HCT116 (cell line): ENCODE measurements around the gene PDCD10.

Experiments used
- ATF3 ChIP-seq: IDR thresholded peaks from 2 replicates; pipeline ENCODE4 v1.6.1; 2012
- CEBPB ChIP-seq: IDR thresholded peaks from 2 replicates; pipeline ENCODE4 v1.6.1; 2012; ENCODE audit warnings: low read depth
- ELF1 ChIP-seq: IDR thresholded peaks from 2 replicates; pipeline ENCODE4 v1.6.1; 2012; ENCODE audit warnings: low read depth, borderline replicate concordance
- EZH2 ChIP-seq: fragments of 200-600 bp; sonication (generic); IDR thresholded peaks from 2 replicates; pipeline ENCODE4 v1.6.1; 2017; ENCODE audit warnings: antibody characterized with exemption, mixed run types
- JUND ChIP-seq: IDR thresholded peaks from 2 replicates; pipeline ENCODE4 v1.6.1; 2012
- MAX ChIP-seq: IDR thresholded peaks from 2 replicates; pipeline ENCODE4 v1.6.1; 2012
- POLR2A ChIP-seq: IDR thresholded peaks from 2 replicates; pipeline ENCODE4 v1.7.0; 2011; ENCODE audit warnings: borderline replicate concordance; ENCODE audit not compliant: insufficient read depth, insufficient read length; ENCODE audit errors: extremely low read depth
- POLR2AphosphoS5 ChIP-seq: IDR thresholded peaks from 2 replicates; pipeline ENCODE4 v1.6.1; 2011; ENCODE audit warnings: mild to moderate bottlenecking, low read depth, low read length, moderate library complexity
- SIN3A ChIP-seq: IDR thresholded peaks from 2 replicates; pipeline ENCODE4 v1.6.1; 2012; ENCODE audit warnings: low read depth
- TF ChIP-seq, protein P1 (sequence below), 3 experiments: fragments of 200-600 bp in 1 of 3; sonication (generic) in 1 of 3; IDR thresholded peaks in 2 of 3; conservative IDR thresholded peaks in 1 of 3; 2 replicates each; pipeline ENCODE4 v1.5.1; 2012 to 2017; ENCODE audit warnings: low read depth in 2 of 3, low read length in 2 of 3, antibody characterized with exemption in 1 of 3, borderline replicate concordance in 1 of 3, control low read depth in 1 of 3, mild to moderate bottlenecking in 1 of 3, mixed read lengths in 1 of 3, mixed run types in 1 of 3, moderate library complexity in 1 of 3; ENCODE audit not compliant: insufficient read depth in 1 of 3

- TF ChIP-seq POLR2A (no peak), EZH2 (no peak), ELF1 (no peak), ATF3 (no peak), CEBPB (no peak), POLR2AphosphoS5 (no peak), SIN3A (no peak), JUND (no peak), MAX (no peak)
- TF ChIP-seq, protein P1, sequence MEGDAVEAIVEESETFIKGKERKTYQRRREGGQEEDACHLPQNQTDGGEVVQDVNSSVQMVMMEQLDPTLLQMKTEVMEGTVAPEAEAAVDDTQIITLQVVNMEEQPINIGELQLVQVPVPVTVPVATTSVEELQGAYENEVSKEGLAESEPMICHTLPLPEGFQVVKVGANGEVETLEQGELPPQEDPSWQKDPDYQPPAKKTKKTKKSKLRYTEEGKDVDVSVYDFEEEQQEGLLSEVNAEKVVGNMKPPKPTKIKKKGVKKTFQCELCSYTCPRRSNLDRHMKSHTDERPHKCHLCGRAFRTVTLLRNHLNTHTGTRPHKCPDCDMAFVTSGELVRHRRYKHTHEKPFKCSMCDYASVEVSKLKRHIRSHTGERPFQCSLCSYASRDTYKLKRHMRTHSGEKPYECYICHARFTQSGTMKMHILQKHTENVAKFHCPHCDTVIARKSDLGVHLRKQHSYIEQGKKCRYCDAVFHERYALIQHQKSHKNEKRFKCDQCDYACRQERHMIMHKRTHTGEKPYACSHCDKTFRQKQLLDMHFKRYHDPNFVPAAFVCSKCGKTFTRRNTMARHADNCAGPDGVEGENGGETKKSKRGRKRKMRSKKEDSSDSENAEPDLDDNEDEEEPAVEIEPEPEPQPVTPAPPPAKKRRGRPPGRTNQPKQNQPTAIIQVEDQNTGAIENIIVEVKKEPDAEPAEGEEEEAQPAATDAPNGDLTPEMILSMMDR (IDR thresholded peaks at IDR 0.05 in 2 of 3, conservative IDR thresholded peaks at IDR 0.05 in 1 of 3; ENCODE audit: borderline replicate concordance in 1 of 3, insufficient read depth in 1 of 3, low read depth in 2 of 3, low read length in 2 of 3): no peak
These were observed 45.7 kb upstream of the PDCD10 start for GRCh38 chr3:167780214-167780883.
